Neutrophil (primary cell): ENCODE results near the gene SLC6A7.

Experiments used
- H3K27ac ChIP-seq: fragments of 200-600 bp; sonication (generic); 2 replicates; pipeline ENCODE4 v1.5.1; 2016; ENCODE audit warnings: mild to moderate bottlenecking, moderate library complexity
- H3K27me3 ChIP-seq: fragments of 200-600 bp; sonication (generic); 2 replicates; pipeline ENCODE4 v1.6.0; 2016; ENCODE audit warnings: mild to moderate bottlenecking
- H3K36me3 ChIP-seq: fragments of 200-600 bp; sonication (generic); 2 replicates; pipeline ENCODE4 v1.5.1; 2017
- H3K4me1 ChIP-seq, 2 experiments: fragments of 200-600 bp in 1 of 2; sonication (generic) in 1 of 2; 1 replicate in 1 of 2; 2 replicates in 1 of 2; pipeline versions ENCODE4 v1.5.1 to v1.6.1; 2013 to 2016; ENCODE audit warnings: low read depth in 1 of 2, low read length in 1 of 2, mild to moderate bottlenecking in 1 of 2, moderate library complexity in 1 of 2; ENCODE audit not compliant: control insufficient read depth in 1 of 2, insufficient read depth in 1 of 2
- H3K4me3 ChIP-seq, 2 experiments: fragments of 200-600 bp in 1 of 2; sonication (generic) in 1 of 2; 1 replicate in 1 of 2; 2 replicates in 1 of 2; pipeline ENCODE4 v1.5.1; 2013 to 2016; ENCODE audit warnings: low read depth in 1 of 2, low read length in 1 of 2, mild to moderate bottlenecking in 1 of 2, moderate library complexity in 1 of 2
- H3K9me3 ChIP-seq: fragments of 200-600 bp; sonication (generic); 2 replicates; pipeline ENCODE4 v1.5.1; 2016
- TF ChIP-seq, protein P1 (sequence below): fragments of 200-600 bp; sonication (generic); IDR thresholded peaks from 2 replicates; pipeline ENCODE4 v1.5.1; 2016; ENCODE audit warnings: antibody characterized with exemption

Gene SLC6A7

DNA sequence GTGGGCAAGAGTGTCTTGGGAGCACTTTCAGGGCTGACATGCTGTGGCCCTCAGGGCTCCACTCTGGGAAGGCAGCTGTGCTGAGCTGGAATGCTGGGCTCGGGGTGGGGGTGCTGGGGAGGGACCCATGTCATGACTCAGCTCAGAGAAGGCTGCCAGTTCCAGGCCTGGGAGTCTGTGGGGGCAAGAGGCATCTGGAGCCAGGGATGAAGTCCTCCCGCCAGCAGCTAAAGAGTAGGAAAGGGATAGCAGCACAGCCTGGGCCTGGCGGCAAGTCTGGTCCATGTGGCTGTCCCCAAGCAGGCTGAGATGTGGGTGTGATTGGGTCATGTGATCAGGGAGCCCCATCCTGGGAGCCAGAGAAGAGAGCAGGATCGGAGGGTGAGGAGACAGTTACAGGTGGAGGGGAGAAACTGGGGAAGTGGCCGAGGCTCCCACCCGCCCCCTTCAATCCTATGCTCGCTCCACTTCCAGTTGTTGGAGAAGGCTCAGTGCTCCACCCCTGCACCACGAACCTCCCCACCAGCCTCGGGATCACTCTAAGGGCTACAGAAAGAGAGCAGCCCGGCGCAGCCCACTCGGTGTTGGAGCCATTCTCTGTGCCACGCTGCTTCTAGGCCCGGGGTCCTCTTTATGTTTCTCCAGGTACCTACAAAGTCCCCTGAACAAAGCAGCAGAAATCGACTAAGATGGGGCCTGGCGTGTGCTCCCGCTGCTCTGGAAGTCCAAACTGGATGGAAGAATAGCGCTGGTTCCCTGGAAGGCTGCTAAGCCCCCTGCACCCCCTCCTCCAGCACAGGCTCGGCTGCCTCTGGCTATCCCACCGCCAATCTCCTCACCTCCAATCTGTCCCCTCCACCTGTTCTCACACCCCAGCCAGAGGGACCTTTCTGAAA is 46.3 kb upstream of the SLC6A7 start:
- Histone ChIP-seq H3K4me3 (no peak overlapping the region), H3K27ac (peak overlapping the region; percentile 66), H3K27me3 (no peaks in the 10 kb centered on the region), H3K9me3 (no peaks in the 10 kb centered on the region), H3K36me3 (no peaks in the 10 kb centered on the region), H3K4me1 (peaks cover 8 to 10% of the 10 kb centered on the region in 2 experiments)
- TF ChIP-seq, protein P1, sequence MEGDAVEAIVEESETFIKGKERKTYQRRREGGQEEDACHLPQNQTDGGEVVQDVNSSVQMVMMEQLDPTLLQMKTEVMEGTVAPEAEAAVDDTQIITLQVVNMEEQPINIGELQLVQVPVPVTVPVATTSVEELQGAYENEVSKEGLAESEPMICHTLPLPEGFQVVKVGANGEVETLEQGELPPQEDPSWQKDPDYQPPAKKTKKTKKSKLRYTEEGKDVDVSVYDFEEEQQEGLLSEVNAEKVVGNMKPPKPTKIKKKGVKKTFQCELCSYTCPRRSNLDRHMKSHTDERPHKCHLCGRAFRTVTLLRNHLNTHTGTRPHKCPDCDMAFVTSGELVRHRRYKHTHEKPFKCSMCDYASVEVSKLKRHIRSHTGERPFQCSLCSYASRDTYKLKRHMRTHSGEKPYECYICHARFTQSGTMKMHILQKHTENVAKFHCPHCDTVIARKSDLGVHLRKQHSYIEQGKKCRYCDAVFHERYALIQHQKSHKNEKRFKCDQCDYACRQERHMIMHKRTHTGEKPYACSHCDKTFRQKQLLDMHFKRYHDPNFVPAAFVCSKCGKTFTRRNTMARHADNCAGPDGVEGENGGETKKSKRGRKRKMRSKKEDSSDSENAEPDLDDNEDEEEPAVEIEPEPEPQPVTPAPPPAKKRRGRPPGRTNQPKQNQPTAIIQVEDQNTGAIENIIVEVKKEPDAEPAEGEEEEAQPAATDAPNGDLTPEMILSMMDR = no peak

GRCh38 chr5:150144246-150144801 is 45.5 kb upstream of the SLC6A7 start:
- Histone ChIP-seq H3K9me3 (no peaks in the 10 kb centered on the region), H3K27me3 (no peaks in the 10 kb centered on the region), H3K4me3 (no peak overlapping the region), H3K36me3 (no peaks in the 10 kb centered on the region), H3K4me1 (peaks cover 8 to 10% of the 10 kb centered on the region in 2 experiments), H3K27ac (no peak overlapping the region)
- TF ChIP-seq, protein P1 = no peak

GRCh38 chr5:150144879-150145278 is 45.0 kb upstream of the SLC6A7 start:
- Histone ChIP-seq H3K36me3 (no peaks in the 10 kb centered on the region), H3K4me1 (peaks cover 8 to 10% of the 10 kb centered on the region in 2 experiments), H3K27ac (no peak overlapping the region), H3K4me3 (no peak overlapping the region), H3K27me3 (no peaks in the 10 kb centered on the region), H3K9me3 (no peaks in the 10 kb centered on the region)
- TF ChIP-seq, protein P1 = no peak

DNA sequence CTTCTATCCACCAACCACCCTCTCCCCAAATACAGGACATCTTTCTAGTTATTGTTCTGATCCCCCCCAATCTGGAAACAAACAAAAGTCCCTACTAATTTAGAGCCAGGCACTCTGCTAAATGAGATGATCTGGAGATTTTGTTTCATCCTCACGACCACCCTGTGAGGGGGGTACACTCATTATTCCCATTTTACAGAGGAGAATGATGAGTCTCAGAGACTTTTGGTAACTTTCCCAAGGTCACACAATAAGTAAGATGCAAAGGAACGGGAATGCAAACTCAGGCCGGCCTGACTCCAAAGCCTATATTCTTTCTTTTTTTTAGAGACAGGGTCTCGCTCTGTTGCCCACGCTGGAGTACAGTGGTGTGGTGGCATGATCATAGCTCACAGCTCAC is 43.6 kb upstream of the SLC6A7 start:
- Histone ChIP-seq H3K9me3 (no peaks in the 10 kb centered on the region), H3K27ac (no peak overlapping the region), H3K4me1 (peaks cover 8 to 10% of the 10 kb centered on the region in 2 experiments), H3K27me3 (no peaks in the 10 kb centered on the region), H3K36me3 (no peaks in the 10 kb centered on the region), H3K4me3 (no peak overlapping the region)
- TF ChIP-seq, protein P1 = no peak

DNA sequence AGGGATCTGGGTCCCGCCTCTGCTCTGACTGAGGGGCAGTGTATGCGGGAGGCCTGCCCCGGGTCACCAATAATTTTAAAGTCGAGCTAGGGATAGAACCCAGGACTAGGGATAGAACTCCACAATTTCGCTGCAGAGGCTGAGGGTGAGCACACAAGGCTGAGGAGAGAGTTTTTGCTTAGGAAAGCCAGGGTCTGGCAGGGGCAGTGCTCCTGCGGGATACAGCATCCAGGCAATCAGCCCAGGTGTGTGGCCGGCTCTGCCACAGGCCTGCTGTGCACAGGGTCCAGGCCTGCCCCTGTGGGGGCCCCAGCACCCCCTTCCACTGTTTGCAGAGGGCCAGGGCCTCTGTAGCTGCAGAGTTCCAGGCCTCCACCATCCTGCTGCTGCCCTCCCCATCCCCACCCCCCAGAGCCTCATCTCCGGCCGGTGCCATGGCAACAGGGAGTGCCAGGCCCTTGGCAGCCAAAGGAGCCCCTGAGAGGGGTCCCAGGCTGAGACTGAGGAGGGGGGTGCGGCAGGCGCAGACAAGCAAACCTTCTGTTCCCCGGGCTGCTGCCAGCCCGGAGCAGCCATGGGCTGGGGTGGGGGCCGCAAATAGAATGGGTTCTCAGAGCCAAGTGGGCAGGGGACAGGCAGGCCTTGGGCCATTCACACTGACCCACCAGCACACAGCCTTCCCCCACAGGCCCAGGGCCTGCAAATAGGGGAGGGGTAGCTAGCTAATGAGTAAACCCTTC is 42.8 kb upstream of the SLC6A7 start:
- Histone ChIP-seq H3K4me3 (no peak overlapping the region), H3K36me3 (no peaks in the 10 kb centered on the region), H3K27ac (no peak overlapping the region), H3K27me3 (no peaks in the 10 kb centered on the region), H3K9me3 (no peaks in the 10 kb centered on the region), H3K4me1 (peaks cover 8 to 10% of the 10 kb centered on the region in 2 experiments)
- TF ChIP-seq, protein P1 = no peak
